Measurements from ENCODE around the gene ATN1. TPM values are rescaled to one million over a fixed set of nuclear protein-coding genes. Genes with fewer than 3 reads are reported as not detected.

The ATN1 gene
- total RNA-seq, 4 donors from 2014 or later, result 59.1 to 160 (median 112) TPM

DNA sequence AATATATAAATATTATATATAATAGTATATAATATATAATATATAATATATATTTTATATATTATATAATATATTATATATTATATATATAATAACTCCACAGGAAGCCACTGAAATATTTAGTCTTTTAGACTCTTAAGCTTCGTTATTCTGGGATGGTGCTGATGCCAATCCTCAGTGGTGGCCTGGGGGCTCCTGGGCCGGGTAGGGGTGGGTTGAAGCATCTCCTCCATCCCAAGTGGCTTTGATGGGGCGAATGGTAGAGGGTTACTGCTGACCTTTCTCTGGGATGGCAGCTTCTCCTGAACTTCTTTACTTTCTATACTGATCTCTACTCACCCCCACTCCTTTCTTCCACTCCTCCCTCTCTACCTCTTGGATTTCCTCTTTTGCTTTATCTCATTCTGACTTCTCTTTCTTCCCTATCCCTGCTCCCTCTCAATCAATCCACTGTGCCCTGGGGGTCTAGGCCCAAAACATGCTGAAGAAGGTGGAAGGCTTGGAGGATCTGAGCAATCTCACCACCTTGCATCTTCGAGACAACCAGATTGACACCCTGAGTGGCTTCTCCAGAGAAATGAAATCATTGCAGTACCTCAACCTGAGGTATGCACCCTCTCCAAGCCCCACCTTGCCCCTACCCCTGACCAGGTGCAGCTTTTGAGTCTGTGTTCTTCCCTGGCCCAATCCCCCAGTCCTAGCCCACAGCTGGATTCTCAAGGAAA is 18.2 kb upstream of the ATN1 start:
- Histone ChIP-seq H3K27me3 (peaks cover 18% of the 10 kb centered on the region), H3K36me3 (no peaks in the 10 kb centered on the region), H3K4me3 (no peak overlapping the region), H3K4me1 (peaks cover 8 to 17% (median 13%) of the 10 kb centered on the region in 4 donors), H3K27ac (no peak overlapping the region), H3K9me3 (no peaks in the 10 kb centered on the region)
- intact Hi-C loops (cut with DNase I; ENCODE audit: low total_unique reads) (no loop called here), in situ Hi-C loops (cut with MboI; ENCODE audit: low pct_ligation_motif_present in 1 of 4, low pct_unique_long_range_greater_than_20kb in 1 of 4, low sequenced_read_pairs in 3 of 4) (loop anchor here in 1 of 4 donors (25.0 kb wide), 1 partner anchor 203 kb away; the partner anchor contains the start of gene C1RL)
- TF ChIP-seq POLR2AphosphoS5 (IDR thresholded peaks at IDR 0.05) (no peak), POLR2A (IDR thresholded peaks at IDR 0.05) (no peak), EP300 (IDR thresholded peaks at IDR 0.05; ENCODE audit: low read depth) (no peak)
- TF ChIP-seq, protein P1, sequence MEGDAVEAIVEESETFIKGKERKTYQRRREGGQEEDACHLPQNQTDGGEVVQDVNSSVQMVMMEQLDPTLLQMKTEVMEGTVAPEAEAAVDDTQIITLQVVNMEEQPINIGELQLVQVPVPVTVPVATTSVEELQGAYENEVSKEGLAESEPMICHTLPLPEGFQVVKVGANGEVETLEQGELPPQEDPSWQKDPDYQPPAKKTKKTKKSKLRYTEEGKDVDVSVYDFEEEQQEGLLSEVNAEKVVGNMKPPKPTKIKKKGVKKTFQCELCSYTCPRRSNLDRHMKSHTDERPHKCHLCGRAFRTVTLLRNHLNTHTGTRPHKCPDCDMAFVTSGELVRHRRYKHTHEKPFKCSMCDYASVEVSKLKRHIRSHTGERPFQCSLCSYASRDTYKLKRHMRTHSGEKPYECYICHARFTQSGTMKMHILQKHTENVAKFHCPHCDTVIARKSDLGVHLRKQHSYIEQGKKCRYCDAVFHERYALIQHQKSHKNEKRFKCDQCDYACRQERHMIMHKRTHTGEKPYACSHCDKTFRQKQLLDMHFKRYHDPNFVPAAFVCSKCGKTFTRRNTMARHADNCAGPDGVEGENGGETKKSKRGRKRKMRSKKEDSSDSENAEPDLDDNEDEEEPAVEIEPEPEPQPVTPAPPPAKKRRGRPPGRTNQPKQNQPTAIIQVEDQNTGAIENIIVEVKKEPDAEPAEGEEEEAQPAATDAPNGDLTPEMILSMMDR (IDR thresholded peaks at IDR 0.05), result no peak
- no peak for DNase-seq
- 87 to 100% methylated on average over 3 to 4 of the region's 4 CpGs for WGBS, 2 donors (ENCODE audit: low coverage in 1 of 2)

DNA sequence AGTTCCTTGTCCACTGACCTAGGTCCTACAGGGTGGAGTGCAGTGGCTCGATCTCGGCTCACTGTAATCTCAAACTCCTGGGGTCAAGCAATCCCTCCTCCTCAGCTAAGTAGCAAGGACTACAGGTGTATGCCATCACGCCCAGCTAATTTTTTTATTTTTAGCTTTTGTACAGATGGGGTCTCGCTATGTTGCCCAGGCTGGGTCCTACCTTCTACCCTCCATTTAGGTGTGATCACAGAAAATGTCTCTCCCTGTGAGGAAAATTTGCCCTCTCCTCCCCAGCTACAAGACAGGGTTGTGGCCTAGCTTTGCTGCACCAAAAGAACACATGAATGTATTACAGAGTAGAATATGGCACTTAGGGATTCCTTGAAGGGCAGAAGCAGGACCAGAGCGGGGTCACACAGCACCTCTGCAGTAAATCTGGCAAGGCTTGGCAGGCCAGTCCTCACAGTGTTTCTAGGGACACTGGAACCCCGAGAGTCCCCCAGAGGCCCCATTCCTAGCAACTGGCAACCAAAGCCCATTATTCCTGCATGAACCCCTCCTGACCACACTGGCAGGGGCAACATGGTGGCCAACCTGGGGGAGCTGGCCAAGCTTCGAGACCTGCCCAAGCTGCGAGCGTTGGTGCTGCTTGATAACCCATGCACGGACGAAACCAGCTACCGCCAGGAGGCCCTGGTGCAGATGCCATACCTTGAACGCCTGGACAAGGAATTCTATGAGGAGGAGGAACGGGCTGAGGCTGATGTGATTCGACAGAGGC is 15.4 kb upstream of the ATN1 start:
- Histone ChIP-seq H3K4me3 (no peak overlapping the region), H3K4me1 (peaks cover 13 to 21% (median 17%) of the 10 kb centered on the region in 4 donors), H3K9me3 (no peaks in the 10 kb centered on the region), H3K36me3 (no peaks in the 10 kb centered on the region), H3K27me3 (peaks cover 18% of the 10 kb centered on the region), H3K27ac (no peak overlapping the region)
- in situ Hi-C loops (cut with MboI; ENCODE audit: low pct_ligation_motif_present in 1 of 4, low pct_unique_long_range_greater_than_20kb in 1 of 4, low sequenced_read_pairs in 3 of 4), result loop anchor here in 1 of 4 donors (25.0 kb wide), 1 partner anchor 200 kb away; the partner anchor contains the start of gene C1RL
- intact Hi-C loops (cut with DNase I; ENCODE audit: low total_unique reads), result no loop called here
- 80 to 87% methylated on average over 3 to 15 of the region's 15 CpGs for WGBS, 2 donors (ENCODE audit: low coverage in 1 of 2)
- TF ChIP-seq POLR2AphosphoS5 (IDR thresholded peaks at IDR 0.05), result no peak
- TF ChIP-seq, protein P1 (IDR thresholded peaks at IDR 0.05), result no peak
- no peak for TF ChIP-seq EP300 (IDR thresholded peaks at IDR 0.05; ENCODE audit: low read depth)
- no peak for TF ChIP-seq POLR2A (IDR thresholded peaks at IDR 0.05)
- DNase-seq, result no peak

DNA sequence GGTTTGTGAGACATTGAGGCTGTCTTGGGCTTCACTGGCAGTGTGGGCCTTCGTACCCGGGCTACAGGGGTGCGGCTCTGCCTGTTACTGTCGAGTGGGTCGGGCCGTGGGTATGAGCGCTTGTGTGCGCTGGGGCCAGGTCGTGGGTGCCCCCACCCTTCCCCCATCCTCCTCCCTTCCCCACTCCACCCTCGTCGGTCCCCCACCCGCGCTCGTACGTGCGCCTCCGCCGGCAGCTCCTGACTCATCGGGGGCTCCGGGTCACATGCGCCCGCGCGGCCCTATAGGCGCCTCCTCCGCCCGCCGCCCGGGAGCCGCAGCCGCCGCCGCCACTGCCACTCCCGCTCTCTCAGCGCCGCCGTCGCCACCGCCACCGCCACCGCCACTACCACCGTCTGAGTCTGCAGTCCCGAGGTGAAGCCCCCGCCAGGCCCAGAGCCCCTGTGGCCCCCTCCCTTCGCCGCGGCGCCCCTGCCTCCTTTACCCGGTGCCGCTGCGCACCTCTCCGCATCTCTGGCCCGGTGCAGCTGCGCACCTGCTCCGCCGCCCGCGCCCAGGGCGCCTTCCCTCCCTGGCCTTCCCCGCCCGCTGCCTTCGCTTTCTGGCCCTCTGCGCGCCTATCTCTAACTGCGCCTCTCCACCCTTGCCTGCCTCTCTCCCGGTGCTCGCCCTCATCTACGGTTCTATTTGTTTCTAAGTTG is 13.4 kb upstream of the ATN1 start, which contains the start of gene ENO2:
Gene ENO2 (plus strand): TSS at position 335 of the 701 bp plus-strand sequence. CDS start 1,253 bp downstream, outside the sequence.
- H3K27ac ChIP-seq, result peak within 1 kb of the TSS; percentile 76 to 90 (median 86)

More for the DNA sequence above, 13.4 kb upstream of the ATN1 start, which contains the start of gene ENO2:
- DNase-seq, result peak; percentile 81
- Histone ChIP-seq H3K36me3 (no peaks in the 10 kb centered on the region), H3K4me3 (peak within 1 kb of the TSS; percentile 60 to 76 (median 68)), H3K27me3 (peaks cover 18% of the 10 kb centered on the region), H3K9me3 (no peaks in the 10 kb centered on the region), H3K4me1 (peaks cover 13 to 21% (median 17%) of the 10 kb centered on the region in 4 donors)
- intact Hi-C loops (cut with DNase I; ENCODE audit: low total_unique reads) (no loop called here), in situ Hi-C loops (cut with MboI; ENCODE audit: low pct_ligation_motif_present in 1 of 4, low pct_unique_long_range_greater_than_20kb in 1 of 4, low sequenced_read_pairs in 3 of 4) (loop anchor here in 1 of 4 donors (25.0 kb wide), 1 partner anchor 198 kb away; the partner anchor contains the start of gene C1RL)
- 0% methylated on average over 1 to 60 of the region's 68 CpGs for WGBS, 2 donors (ENCODE audit: low coverage in 1 of 2)
- TF ChIP-seq POLR2A (IDR thresholded peaks at IDR 0.05) (peak; percentile 35), POLR2AphosphoS5 (IDR thresholded peaks at IDR 0.05) (peak; percentile 9 to 56 (median 17)), EP300 (IDR thresholded peaks at IDR 0.05; ENCODE audit: low read depth) (no peak)
- TF ChIP-seq, protein P1 (IDR thresholded peaks at IDR 0.05), result no peak

Data from transverse colon (tissue), 4 donors.